ENCODE measurements around the gene ADCYAP1. TPM values are rescaled to one million over a fixed set of nuclear protein-coding genes. Genes with fewer than 3 reads are reported as not detected.

The ADCYAP1 gene
- total RNA-seq, 1 experiment from 2014 or later, result not detected

GRCh38 chr18:875912-876311, 28.8 kb upstream of the ADCYAP1 start:
- POLR2A ChIA-PET, result no interaction called here
- no peak overlapping the region for H3K27ac ChIP-seq (ENCODE audit: low read length)
- H3K4me3 ChIP-seq (ENCODE audit: low read depth in 2 of 2, low read length in 2 of 2), result no peak overlapping the region
- no peaks in the 10 kb centered on the region for H3K27me3 ChIP-seq (ENCODE audit: control insufficient read depth, insufficient read depth, low read length)
- H3K36me3 ChIP-seq (ENCODE audit: control insufficient read depth, insufficient read depth, low read length), result no peaks in the 10 kb centered on the region
- DNase-seq (ENCODE audit: low read depth, low spot score), result no peak
- BruUV-seq (replicated peaks), result no TSS peak
- CTCF ChIA-PET, result no interaction called here
- intact Hi-C loops (cut with micrococcal nuclease; ENCODE audit: unreplicated experiment) (no loop called here), in situ Hi-C loops (cut with HindIII; ENCODE audit: low pct_unique_long_range_greater_than_20kb, low sequenced_read_pairs) (no loop called here)
- ATAC-seq, result no peak
- H3K4me1 ChIP-seq (ENCODE audit: control insufficient read depth, insufficient read depth, low read length), result no peaks in the 10 kb centered on the region
- no peaks in the 10 kb centered on the region for H3K9me3 ChIP-seq (ENCODE audit: control insufficient read depth, insufficient read depth, low read depth, low read length)
- TF ChIP-seq TCF7L2 (IDR thresholded peaks at IDR 0.05; ENCODE audit: low read depth, low read length), result no peak
- no peak for TF ChIP-seq REST (IDR thresholded peaks at IDR 0.05; ENCODE audit: insufficient read depth in 1 of 2, low read depth in 2 of 2, low read length in 1 of 2)
- no peak for TF ChIP-seq CTCF (IDR thresholded peaks at IDR 0.05)
- TF ChIP-seq POLR2AphosphoS5 (IDR thresholded peaks at IDR 0.05; ENCODE audit: low read depth, low read length), result no peak
- no peak for TF ChIP-seq SIN3A (IDR thresholded peaks at IDR 0.05; ENCODE audit: borderline replicate concordance, insufficient read depth, low read depth, low read length)

- POLR2A ChIA-PET, result no interaction called here
- TF ChIP-seq CTCF (IDR thresholded peaks at IDR 0.05) (no peak), SIN3A (IDR thresholded peaks at IDR 0.05; ENCODE audit: borderline replicate concordance, insufficient read depth, low read depth, low read length) (no peak), TCF7L2 (IDR thresholded peaks at IDR 0.05; ENCODE audit: low read depth, low read length) (no peak), POLR2AphosphoS5 (IDR thresholded peaks at IDR 0.05; ENCODE audit: low read depth, low read length) (no peak), REST (IDR thresholded peaks at IDR 0.05; ENCODE audit: insufficient read depth in 1 of 2, low read depth in 2 of 2, low read length in 1 of 2) (no peak)
- CTCF ChIA-PET, result no interaction called here
- DNase-seq (ENCODE audit: low read depth, low spot score), result no peak
- Histone ChIP-seq H3K9me3 (ENCODE audit: control insufficient read depth, insufficient read depth, low read depth, low read length) (no peaks in the 10 kb centered on the region), H3K4me3 (ENCODE audit: low read depth in 2 of 2, low read length in 2 of 2) (no peak overlapping the region), H3K27ac (ENCODE audit: low read length) (no peak overlapping the region), H3K27me3 (ENCODE audit: control insufficient read depth, insufficient read depth, low read length) (no peaks in the 10 kb centered on the region), H3K4me1 (ENCODE audit: control insufficient read depth, insufficient read depth, low read length) (no peaks in the 10 kb centered on the region), H3K36me3 (ENCODE audit: control insufficient read depth, insufficient read depth, low read length) (no peaks in the 10 kb centered on the region)
- intact Hi-C loops (cut with micrococcal nuclease; ENCODE audit: unreplicated experiment), result no loop called here
- no peak for ATAC-seq
- no TSS peak for BruUV-seq (replicated peaks)
- in situ Hi-C loops (cut with HindIII; ENCODE audit: low pct_unique_long_range_greater_than_20kb, low sequenced_read_pairs), result no loop called here
Observed at GRCh38 chr18:877238-877637, 27.4 kb upstream of the ADCYAP1 start.
